GM19372 (cell line): ENCODE results near the gene CASR.

ENCODE experiments used
- ATAC-seq: cut with Tn5 transposase; IDR thresholded peaks from one replicate; pipeline ENCODE4 v1.9.1; 2021; ENCODE audit warnings: mild to moderate bottlenecking, low read depth, moderate library complexity; ENCODE audit not compliant: unreplicated experiment

Gene CASR

GRCh38 chr3:122214711-122215110, 31.2 kb downstream of the CASR start:
- ATAC-seq, result no peak

GRCh38 chr3:122215592-122216298, 32.3 kb downstream of the CASR start:
- ATAC-seq, result no peak

GRCh38 chr3:122217901-122218300, 34.4 kb downstream of the CASR start:
- ATAC-seq, result no peak

GRCh38 chr3:122219242-122219872, 35.9 kb downstream of the CASR start:
- ATAC-seq, result no peak

GRCh38 chr3:122227036-122227781, 43.7 kb downstream of the CASR start:
- no peak for ATAC-seq

GRCh38 chr3:122230174-122230573, 46.7 kb downstream of the CASR start:
- no peak for ATAC-seq

GRCh38 chr3:122231465-122232157, 48.1 kb downstream of the CASR start:
- ATAC-seq, result no peak

GRCh38 chr3:122232485-122232884, 49.0 kb downstream of the CASR start:
- no peak for ATAC-seq

GRCh38 chr3:122233101-122233952, 49.9 kb downstream of the CASR start:
- peak; percentile 76 for ATAC-seq

GRCh38 chr3:122234117-122234516, 50.6 kb downstream of the CASR start:
- ATAC-seq, result no peak

- ATAC-seq, result no peak
Measured at GRCh38 chr3:122235147-122235546, 51.7 kb downstream of the CASR start.

GRCh38 chr3:122239112-122239511, 55.6 kb downstream of the CASR start:
- ATAC-seq, result no peak

GRCh38 chr3:122245513-122246174, 62.2 kb downstream of the CASR start:
- ATAC-seq, result no peak

GRCh38 chr3:122246199-122246598, 62.7 kb downstream of the CASR start:
- no peak for ATAC-seq

- no peak for ATAC-seq
Measured at GRCh38 chr3:122247087-122247824, 63.8 kb downstream of the CASR start.

GRCh38 chr3:122247825-122248185, 64.3 kb downstream of the CASR start:
- no peak for ATAC-seq

GRCh38 chr3:122251428-122251827, 68.0 kb downstream of the CASR start:
- no peak for ATAC-seq

GRCh38 chr3:122253581-122253980, 70.1 kb downstream of the CASR start:
- ATAC-seq, result no peak
